Fibroblast of upper back skin (primary cell): Measurements from ENCODE around the gene FXYD6.
"Not testable (repeated sequence)": the region's sequence is repeated elsewhere in the genome, so short reads cannot be mapped to it uniquely, and the experiment has no call there.

Experiments
- DNase-seq: peaks from one replicate; pipeline ENCODE4 v3.0.0-alpha.2; 2013

FXYD6 gene

GRCh38 chr11:117868088-117868487 lies 8.4 kb downstream of the FXYD6 start:
- DNase-seq: no peak

DNA sequence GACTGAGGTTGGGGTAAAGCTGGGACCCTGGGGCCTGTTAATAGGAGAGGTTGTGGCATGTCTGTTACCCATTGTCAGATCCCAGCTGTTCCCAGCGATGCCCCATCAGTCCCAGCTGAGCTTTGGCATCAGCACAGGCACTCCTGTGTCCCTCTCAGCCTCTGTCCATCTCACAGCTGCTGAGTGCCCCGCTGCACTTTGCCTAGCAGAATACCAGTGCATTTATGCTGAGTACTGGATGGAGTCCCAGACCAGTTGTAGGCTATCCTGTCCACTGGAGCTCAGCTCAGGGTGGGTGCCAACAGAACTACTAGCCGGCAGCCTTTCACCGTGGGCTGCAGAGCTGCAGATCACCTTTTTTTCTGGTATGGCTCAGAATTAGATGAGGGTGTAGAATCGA lies 9.9 kb downstream of the FXYD6 start:
- DNase-seq: no peak

- not testable (repeated sequence) for DNase-seq
These were observed 10.9 kb downstream of the FXYD6 start for GRCh38 chr11:117865546-117865945.

DNA sequence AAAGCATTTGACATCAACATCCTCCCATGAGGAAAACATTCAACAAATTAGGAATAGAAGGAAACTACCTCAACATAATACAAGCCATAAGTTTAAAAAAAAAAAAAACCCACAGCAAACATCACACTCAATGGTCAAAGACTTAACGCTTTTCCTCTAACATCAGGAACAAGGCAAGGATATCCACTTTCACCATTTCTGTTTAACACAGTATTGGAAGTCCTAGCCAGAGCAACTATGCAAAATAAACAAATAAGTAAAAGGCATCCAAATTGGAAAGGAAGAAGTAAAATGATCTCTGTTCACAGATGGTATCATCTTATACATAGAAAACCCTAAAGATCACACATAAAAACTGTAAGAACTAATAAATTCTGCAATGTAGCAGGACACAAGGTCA lies 13.1 kb downstream of the FXYD6 start:
- DNase-seq: no peak

DNA sequence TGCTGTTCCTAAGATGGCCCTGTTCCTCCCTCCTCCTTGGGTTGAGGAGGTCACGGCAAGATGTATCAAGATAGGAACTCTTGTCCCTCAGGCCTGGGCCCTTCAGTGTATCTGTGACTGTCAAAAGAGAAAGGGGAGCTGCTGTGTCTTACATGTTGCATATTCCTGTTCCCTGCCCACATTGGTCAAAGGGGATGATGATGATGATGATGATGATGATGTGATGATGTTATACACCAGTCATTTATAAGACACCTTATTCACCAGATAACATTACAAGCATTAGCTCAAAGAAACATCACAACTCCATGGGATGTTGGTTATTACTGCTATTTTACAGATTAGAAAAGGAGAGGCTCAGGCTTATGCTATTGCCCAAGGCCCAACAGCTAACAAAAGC lies 13.7 kb downstream of the FXYD6 start:
- DNase-seq: no peak

DNA sequence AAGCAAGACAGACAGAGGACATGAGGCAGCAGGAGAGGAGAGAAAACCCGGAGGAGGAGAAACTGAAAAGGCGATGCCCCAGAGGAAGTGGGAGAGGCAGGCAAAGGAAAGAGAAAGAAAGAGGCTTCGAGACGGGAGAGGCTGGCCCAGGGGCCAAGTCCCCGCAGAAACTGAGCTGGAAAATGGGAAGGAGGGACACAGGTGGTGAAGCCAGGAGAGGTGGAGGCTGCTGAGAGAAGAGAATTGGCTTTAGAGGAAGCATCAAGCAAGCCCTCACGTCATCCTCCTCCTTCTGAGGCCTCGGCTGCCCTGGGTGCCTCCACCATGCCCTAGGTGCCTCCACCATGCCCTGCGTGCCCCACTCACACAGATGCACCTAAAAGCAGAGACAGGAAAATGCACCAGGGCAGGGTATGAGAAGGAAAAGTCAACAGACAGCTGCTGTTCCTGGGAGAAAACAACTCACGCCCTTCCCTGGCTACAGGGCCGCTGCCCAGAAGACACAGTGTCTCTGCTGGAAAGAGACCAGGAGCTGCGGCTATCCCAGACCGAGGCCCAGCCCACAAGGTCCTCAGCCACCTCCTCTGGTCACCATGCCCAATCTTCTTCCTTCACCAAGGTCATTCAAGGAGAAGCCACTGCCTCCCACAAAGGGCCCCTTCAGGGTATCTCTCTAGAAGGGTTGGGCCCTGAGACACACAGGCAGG lies 14.3 kb downstream of the FXYD6 start:
- no peak for DNase-seq

GRCh38 chr11:117861151-117862018 lies 15.1 kb downstream of the FXYD6 start:
- no peak for DNase-seq

DNA sequence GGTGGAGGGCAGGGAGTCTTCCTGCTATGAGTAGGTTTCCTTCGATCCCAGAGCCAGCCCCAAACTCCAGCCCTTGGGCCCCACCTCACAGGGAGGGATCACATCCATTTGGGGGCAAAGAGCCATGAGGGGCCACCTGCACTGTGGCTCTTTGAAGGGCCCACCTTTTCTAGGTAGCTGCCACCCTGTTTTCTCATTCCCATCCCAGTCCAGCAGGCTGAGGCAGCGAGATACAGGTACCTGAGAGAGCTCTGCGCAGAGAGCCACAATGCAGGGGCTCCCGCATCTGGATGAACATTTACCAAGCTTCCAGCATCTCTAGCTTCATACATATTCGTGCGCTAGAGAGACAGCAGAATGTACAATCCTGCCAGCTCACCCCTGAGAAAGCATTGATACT lies 16.3 kb downstream of the FXYD6 start:
- DNase-seq: no peak

DNA sequence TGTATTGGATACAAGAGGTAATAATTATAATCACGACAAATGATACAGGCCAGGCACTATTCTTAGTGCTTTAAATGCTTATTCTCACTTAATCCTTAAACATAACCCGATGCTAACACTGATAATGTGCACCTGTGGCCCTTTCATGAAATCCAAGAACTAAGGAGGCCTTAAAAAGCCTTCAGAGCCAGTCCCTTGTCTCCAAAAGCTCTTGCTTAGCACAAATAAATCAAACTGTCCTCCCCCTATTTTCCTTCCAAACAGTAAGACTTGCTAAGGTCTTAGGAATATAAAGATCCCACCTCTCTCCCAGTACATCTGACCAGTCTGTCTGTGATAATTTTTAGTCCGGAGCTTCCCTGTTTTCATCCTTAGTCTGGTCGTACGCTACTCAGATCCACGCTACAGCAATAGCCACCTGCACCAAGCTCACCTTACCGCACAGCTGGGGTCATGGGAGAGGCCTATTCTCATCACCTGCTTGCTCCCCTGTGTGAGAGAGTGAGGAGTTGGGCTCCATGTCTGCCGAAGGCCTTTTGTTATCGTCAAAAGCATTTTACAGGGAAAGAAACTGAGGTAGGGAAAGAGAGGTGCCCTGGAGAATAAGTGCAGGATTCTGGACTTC lies 16.9 kb downstream of the FXYD6 start:
- no peak for DNase-seq

GRCh38 chr11:117859061-117859460 lies 17.4 kb downstream of the FXYD6 start:
- no peak for DNase-seq

DNA sequence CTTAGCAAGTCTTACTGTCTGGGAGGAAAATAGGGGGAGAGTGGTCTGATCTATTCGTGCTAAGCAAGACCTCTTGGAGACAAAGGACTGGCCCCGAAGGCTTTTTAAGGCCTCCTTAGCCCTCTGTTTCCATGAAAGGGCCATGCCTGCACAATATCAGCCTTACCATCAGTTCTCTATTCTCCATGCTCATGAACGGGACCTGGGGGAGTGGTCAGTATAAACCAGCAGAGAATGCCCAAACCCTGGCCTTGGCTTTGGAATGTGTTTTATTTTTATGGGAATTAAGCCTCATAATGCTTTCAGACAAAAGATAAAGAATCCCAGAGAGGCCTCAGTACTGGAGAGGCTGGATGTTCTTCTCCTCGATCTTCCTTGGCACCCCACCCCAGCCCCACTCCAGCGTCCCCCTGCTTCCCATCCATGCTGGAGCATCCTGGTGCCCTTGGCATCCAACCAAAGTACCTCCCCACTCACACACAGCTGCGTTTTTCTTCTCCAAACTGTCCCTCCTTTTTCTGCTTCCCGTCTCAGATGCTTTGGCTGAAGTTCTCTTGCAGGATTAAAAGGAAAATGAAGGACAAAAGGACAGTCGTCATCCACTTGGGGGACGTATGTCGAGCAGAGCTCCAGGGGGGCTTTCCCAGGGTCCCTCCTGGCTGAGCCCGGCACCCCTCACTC lies 18.6 kb downstream of the FXYD6 start:
- no peak for DNase-seq

GRCh38 chr11:117855912-117856651 lies 20.4 kb downstream of the FXYD6 start:
- DNase-seq: no peak

DNA sequence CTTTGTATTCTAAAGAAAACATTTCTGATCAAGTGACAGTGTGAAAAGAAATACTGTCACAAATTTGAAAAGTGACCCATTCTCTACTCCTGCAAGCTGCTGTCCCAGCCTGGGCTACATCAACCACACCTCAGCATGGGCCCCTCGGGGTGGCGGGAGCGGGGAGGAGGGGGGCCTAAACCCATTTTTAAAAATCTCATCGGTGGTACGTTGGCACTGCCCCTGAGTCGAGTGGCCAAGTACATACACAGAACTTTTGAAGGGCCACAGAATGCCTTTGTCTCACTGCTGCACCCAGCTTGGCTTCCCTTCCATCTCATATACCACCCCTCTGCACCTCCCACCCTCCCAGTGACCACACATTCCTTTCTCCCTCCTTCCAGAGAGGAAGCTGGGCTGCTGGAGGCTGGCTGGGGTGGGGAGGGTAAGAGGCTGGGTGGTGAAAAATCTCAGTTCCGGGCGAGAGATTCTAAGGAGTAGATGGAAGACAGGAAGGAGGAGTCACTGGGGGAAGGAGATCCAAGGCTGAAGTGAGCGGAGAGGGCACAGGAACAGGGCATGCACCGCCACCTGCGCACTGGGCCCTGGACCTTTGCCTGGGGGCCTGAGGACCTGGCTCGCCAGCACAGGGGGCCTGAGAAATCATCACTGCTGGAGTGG lies 21.1 kb downstream of the FXYD6 start:
- no peak for DNase-seq

DNA sequence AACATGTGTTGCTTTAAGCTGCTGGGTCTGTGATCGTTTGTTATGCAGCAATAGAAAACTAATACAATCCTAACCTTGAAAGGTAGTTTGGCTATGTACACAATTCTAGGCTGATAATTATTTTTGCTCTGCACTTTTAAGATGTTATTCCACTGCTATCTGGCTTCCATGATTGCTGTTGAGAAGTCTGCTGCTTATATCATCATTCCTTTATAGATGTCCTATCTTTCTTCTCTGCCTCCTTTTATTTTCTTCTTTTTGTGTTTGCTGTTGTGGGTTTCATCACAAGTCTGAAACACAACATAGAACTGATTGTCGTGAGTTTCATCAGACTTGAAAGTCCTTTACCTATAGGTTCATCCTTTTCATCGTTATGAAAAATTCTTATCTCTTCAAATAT lies 24.1 kb downstream of the FXYD6 start:
- no peak for DNase-seq

- DNase-seq: peak; percentile 12
These were observed 24.6 kb downstream of the FXYD6 start for GRCh38 chr11:117851852-117852251.

DNA sequence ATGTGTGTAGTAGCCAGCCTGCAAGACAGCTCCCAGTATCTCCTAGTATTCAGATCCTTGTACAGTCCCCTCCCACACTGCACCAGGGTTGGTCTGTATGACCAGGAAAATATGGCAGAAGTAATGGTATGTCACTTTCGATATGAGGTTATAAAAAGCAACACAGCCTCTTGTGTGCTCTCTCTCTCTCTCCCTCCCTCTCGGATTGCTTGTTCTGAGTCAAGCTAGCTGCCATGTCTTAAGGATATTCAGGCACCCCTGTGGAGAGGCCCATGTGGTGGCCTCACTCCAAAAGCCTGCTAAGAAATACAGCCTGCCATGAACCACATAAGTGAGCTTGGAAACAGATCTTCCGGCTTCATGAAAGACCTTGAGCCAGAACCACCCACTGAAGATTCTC lies 25.4 kb downstream of the FXYD6 start:
- peak; percentile 72 for DNase-seq

- DNase-seq: no peak
These were observed 26.6 kb downstream of the FXYD6 start for GRCh38 chr11:117849781-117850414.

- peak; percentile 52 for DNase-seq
These were observed 32.6 kb downstream of the FXYD6 start for GRCh38 chr11:117843666-117844484.

- DNase-seq: no peak
These were observed 34.1 kb downstream of the FXYD6 start for GRCh38 chr11:117842131-117842941.
